Body of pancreas (tissue), 4 donors: ENCODE results near the gene ASAP2.

Experiments used
- CTCF ChIP-seq, 7 experiments: fragments of 450-650 bp in 4 of 7; fragments of 200-600 bp in 3 of 7; sonication (generic) in 3 of 7; IDR thresholded peaks; one replicate each; pipeline ENCODE4 v1.5.1; 2016 to 2019; ENCODE audit warnings: antibody characterized with exemption in 7 of 7
- POLR2A ChIP-seq, 3 donors: fragments of 450-650 bp; IDR thresholded peaks; one replicate each; pipeline ENCODE4 v1.6.1; 2016; ENCODE audit warnings: antibody characterized with exemption in 3 of 3, mild to moderate bottlenecking in 2 of 3

GRCh38 chr2:9281145-9281544, 74.5 kb downstream of the ASAP2 start:
- TF ChIP-seq CTCF (IDR thresholded peaks at IDR 0.05) = no peak
- no peak for TF ChIP-seq POLR2A (IDR thresholded peaks at IDR 0.05)
